ENCODE results near the gene USP2.

Gene USP2

GRCh38 chr11:119381181-119381988 is at the start of gene USP2:
USP2 (minus strand) TSS chr11:119381690; CDS start chr11:119373480, 8,210 bp downstream.
- DNase-seq = peak; percentile 94

- no peak for DNase-seq
Measured at GRCh38 chr11:119427279-119427678, 45.8 kb upstream of the USP2 start.

- no peak for DNase-seq
Measured at GRCh38 chr11:119426142-119426541, 44.7 kb upstream of the USP2 start.

- DNase-seq = no peak
Measured at GRCh38 chr11:119424775-119425174, 43.3 kb upstream of the USP2 start.

GRCh38 chr11:119424276-119424675 is 42.8 kb upstream of the USP2 start:
- no peak for DNase-seq

- DNase-seq = no peak
Measured at GRCh38 chr11:119423509-119424254, 42.2 kb upstream of the USP2 start.

GRCh38 chr11:119422809-119423508 is 41.5 kb upstream of the USP2 start, which contains the start of gene THY1:
THY1 (minus strand) TSS chr11:119423172; CDS start chr11:119420905, 2,267 bp downstream.
- DNase-seq = peak; percentile 66

GRCh38 chr11:119421941-119422808 is 40.7 kb upstream of the USP2 start:
- peak; percentile 52 for DNase-seq

GRCh38 chr11:119421351-119421750 is 39.9 kb upstream of the USP2 start:
- no peak for DNase-seq

GRCh38 chr11:119420631-119421030 is 39.1 kb upstream of the USP2 start:
- DNase-seq = no peak

- no peak for DNase-seq
Measured at GRCh38 chr11:119419834-119420492, 38.5 kb upstream of the USP2 start.

GRCh38 chr11:119419246-119419645 is 37.8 kb upstream of the USP2 start:
- no peak for DNase-seq

GRCh38 chr11:119418759-119419158 is 37.3 kb upstream of the USP2 start:
- no peak for DNase-seq

GRCh38 chr11:119417726-119418540 is 36.4 kb upstream of the USP2 start:
- DNase-seq = peak; percentile 87

GRCh38 chr11:119416606-119417580 is 35.4 kb upstream of the USP2 start:
- peak; percentile 62 for DNase-seq

- DNase-seq = no peak
Measured at GRCh38 chr11:119415966-119416365, 34.5 kb upstream of the USP2 start.

GRCh38 chr11:119415517-119415916 is 34.0 kb upstream of the USP2 start:
- no peak for DNase-seq

- no peak for DNase-seq
Measured at GRCh38 chr11:119414734-119415133, 33.2 kb upstream of the USP2 start.

- no peak for DNase-seq
Measured at GRCh38 chr11:119414321-119414720, 32.8 kb upstream of the USP2 start.

GRCh38 chr11:119412072-119412471 is 30.6 kb upstream of the USP2 start:
- no peak for DNase-seq
